IPS-NIHi11 (cell line): ENCODE results near the gene ZNF853.
A peak's percentile ranks its signal among the peaks of the same experiment; 100 is the strongest.
"Not testable (repeated sequence)": the region's sequence is repeated elsewhere in the genome, so short reads cannot be mapped to it uniquely, and the experiment has no call there.

Source experiments
- DNase-seq: peaks from one replicate; pipeline ENCODE4 v3.0.0; 2012; ENCODE audit warnings: mixed read lengths, low spot score

The ZNF853 gene

DNA sequence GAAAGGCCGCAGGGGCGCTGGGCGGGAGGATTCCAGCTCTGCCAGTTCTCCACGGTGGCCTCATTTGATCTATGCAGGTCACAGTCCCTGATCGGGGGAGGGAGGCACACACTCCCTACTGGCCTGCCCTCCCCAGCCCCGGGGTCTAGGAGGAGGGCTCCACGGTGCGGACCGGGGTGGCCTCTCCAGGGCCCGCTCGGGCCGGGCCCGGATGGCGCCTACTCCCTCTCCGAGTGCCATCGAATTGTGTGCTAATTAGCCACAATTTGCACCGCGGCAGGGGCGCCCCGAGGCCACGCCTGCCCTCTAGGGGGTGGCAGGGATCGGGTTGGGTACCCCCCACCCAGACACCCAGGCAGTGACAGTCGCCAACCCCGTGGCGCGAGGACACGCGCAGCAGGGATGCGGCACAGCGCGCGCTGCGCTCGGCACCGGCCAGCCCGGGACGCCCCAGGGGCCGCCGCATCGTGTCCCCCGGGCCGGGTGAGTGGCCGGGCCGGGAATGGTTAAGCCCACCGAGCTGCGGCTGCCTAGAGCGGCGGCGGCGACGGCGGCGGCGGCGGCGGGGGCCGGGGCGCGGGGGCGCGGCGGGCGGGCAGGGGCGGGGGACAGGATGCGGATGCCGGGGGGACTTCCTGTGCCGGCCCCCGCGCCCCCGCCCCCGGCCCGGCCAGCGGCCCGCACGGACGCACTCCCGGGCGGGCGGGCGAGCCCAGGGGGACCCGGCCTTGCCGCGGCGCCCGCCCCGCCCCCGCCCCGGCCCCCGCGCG is at the start of gene ZNF853:
TSS of gene ZNF853 (plus strand) at position 658 of the 770 bp plus-strand sequence. CDS start 565 bp downstream, outside the sequence.
- DNase-seq = peak; percentile 83

DNA sequence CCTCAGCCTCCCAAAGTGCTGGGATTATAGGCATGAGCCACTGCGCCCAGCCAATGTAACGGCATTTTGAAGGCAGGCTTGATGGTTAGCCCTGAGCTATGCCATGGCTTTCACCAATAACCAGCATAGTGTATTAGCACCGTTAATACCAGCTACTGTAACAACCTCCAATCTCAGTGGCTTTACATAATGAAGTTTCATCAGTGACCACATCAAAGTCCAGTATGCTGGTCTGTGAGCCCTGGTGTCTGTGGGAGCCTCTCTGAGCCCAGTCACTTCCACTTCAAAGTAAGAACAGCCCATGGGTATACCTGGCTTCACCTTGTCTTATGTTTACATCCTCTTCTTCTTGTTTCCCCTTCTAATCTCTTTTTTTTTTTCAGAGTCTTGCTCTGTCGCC is 49.8 kb upstream of the ZNF853 start:
- DNase-seq = no peak

DNA sequence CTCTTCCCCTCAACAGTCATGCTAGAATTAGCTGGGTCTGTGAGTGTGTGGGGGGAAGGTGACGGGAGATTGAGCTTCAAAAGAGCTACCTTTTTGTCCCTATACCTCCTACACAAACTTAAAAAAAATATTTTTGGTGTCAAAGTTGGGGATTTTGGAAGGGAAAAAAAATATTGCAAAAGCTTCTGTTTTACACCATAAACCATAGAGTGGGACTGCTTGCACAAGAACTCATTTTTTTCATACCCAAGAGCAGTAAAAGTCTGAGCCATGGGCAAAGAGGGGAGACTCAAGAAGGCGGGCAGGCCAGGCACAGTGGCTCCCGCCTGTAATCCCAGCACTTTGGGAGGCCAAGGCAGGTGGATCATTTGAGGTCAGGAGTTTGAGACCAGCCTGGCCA is 47.5 kb upstream of the ZNF853 start:
- DNase-seq = no peak

DNA sequence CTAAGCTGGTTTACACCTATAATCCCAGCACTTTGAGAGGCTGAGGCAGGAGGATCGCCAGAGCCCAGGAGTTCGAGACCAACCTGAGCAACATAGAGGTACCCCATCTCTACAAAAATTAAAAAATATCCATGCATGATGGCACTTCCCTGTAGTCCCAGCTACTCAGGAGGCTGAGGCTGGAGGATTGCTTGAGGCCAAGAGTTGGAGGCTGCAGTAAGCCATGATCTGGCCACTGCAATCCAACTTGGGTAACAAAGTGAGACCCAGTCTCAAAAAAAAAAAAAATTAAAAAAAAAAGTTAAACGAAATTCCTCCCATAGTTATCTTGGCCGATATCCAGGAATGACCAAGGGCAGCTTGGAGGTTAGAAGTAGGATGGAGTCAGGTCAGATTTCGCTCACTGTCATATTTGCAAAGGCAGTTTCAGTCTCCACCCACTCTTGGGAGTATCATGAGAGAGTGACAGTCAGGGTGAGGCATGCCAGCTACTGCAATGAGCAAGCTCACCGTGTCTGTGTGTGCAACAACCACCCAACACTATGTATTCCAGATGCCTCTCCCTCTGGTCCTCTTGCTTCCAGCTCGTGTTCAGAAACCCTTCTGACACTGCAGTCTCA is 44.1 kb upstream of the ZNF853 start:
- no peak for DNase-seq

DNA sequence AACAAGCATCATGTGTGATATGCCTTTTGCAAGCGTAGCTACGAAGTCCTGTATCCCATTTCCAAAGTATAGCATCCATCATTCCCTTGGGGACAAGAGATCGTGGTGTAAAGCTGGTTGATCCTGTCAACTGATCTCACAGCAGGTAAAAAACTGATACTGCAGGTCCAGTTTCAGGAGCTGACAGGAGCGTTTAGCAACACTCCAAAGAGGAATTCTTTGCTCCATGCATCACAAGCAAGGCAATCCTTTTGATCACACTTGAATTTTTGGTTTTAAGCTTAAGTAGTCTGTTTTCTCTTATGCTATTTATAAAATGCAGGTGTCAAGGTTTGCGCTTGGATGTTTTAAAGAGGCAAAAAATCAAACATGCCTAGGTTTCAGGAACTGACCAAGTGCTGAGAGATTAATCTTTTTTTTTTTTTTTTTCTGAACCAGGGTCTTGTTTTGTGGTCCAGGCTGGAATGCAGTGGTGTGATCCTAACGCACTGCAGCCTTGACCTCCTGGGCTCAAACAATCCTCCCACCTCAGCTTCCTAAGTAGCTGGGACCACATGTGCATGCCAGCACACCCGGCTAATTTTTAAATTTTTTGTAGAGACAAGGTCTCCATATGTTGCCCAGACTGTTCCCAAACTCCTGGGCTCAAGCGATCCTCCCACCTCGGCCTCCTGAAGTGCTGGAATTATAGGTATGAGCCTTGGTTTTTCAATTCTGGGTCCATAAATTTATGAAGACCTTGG is 40.0 kb upstream of the ZNF853 start:
- DNase-seq = no peak

DNA sequence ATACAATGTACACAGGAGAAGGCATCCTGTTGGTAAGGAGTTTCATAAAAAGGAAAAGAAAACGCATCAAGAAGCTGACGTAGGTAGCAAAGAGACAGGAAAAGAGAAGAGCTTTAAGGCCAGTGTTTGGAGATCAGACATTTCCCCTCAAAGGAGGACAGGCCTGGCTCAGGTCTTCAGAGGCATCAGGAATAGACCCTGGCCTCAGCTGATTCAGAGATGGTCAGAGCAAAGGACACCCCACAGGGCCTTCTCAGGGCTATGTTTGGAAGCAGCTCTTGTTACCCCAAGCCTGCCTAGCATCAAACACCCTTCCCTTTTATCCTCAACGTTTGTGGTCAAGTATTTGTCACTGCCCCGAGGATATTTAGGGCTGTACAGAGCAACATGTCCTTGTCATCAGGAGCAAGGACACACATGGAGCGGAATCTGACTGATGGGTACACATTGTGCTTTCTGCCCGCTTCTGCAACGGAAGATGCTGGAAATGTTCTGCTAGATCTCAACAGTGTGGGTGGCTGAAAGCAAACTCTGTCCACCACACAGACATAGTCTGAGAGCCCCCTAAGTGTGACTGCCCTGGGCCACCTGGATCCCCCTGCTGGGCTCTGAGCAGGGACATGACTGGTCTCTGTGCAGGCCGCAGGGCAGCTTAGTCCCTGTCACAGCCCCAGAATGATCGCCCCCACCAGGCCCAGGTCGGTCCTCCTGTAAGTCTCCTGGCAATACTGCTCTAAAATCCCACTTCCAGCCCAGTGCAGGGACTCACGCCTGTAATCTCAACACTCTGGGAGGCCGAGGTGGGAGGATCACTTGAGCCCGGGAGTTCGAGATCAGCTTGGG is 39.2 kb upstream of the ZNF853 start:
- peak; percentile 30 for DNase-seq

DNA sequence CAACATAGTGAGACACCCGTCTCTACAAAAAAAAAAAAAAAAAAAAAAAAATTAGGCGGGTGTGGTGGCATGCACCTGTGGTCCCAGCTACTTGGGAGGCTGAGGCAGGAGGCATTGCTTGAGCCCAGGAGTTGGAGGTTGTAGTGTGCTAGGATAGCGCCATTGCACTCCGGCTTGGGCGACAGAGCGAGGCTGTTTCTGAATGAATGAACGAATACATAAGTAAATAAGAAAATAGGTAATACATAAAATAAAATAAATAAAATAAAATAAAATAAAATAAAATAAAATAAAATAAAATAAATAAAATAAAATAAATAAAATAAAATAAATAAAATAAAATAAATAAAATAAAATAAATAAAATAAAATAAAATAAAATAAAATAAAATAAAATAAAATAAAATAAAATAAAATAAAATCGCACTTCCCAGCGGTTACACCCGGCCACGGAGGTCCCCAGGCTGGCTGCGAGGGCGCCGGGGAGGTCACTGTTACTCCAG is 38.5 kb upstream of the ZNF853 start:
- DNase-seq = not testable (repeated sequence)

DNA sequence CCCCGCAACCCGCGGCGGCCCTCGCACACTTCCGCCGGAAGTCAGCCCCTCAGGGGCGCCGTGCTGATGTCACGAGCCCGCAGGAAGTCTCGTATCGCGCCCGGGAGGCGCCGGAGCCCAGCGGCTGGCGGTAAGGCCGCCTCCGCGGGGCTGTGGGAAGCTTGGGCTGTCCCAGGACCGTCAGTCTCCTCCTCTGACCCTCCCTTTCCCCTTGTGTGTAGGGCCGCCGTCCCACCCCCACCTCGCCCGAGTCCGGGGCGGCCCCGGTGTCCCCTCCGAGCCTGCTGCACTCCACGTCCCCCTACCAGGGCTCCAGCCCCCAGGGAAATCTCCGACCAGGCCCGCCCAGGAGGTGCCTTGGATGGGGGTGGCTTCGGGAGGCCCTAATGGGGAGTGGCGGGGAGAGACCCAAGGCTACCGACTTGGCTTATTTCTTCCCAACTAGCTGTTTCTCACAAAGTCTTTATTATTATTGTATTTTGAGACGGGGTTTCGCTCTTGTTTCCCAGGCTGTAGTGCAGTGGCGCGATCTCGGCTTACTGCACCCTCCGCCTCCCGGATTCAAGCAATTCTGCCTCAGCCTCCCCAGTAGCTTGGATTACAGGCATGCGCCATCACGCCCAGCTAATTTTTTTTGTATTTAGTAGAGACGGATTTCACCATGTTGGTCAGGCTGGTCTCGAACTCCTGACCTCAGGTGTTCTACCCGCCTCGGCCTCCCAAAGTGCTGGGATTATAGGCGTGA is 37.9 kb upstream of the ZNF853 start, which contains the start of gene ZDHHC4:
TSS of gene ZDHHC4 (plus strand) at position 86 of the 745 bp plus-strand sequence. CDS start 3,108 bp downstream, outside the sequence.
- peak; percentile 98 for DNase-seq

DNA sequence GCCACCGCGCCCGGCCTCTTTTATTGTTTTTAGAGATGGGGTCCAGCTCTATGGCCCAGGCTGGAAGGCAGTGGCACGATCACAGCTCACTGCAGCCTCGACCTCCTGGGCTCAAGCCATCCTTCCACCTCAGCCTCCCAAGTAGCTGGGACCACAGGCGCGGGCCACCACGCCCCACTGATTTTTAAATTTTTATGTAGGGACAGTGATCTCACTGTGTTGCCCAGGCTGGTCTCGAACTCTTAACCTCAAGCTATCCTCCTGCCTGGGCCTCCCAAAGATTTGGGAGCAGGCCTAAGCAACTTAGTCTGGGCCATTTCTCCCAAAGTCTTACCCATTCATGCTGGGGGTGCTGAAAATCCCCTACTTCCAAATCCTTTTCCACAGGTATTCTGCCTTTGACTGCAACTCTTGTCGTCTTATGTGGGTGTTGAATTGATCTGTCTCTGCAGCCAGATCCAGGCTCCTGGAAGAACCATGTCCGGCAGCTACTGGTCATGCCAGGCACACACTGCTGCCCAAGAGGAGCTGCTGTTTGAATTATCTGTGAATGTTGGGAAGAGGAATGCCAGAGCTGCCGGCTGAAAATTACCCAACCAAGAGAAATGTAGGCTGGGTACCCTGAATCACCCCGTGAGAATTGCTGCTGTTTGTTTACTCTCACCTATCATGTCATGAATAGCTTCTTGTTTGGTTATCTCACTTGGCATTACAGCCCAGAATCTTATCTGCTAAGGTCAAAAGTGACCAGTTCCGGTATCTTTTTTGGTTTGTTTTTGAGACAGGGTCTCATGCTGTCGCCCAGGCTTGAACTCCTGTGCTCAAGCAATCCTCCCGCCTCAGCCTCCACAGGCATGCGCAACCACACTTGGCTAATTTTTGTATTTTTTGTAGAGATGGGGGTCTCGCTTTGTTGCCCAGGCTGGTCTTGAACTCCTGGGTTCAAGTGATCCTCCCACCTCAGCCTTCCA is 37.0 kb upstream of the ZNF853 start:
- DNase-seq = no peak

DNA sequence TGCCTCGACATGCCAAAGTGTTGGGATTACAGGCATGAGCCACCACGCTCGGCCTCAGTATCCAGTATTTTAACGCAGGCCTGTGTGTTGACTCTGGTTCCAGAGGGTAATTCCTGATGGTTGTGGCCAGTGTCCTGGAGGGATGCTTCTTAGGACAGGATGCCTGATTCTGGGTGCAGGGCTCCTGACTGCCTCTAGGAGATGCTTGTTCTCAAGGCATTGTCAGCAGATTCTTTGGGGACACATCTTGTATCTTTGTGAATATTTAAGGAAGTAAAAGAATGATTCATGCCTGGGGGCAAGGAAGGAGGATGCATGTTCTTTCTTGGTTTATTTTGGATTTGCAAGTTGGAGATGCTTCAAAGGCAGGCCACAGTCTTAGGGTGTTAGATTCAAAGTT is 36.0 kb upstream of the ZNF853 start:
- DNase-seq = no peak

DNA sequence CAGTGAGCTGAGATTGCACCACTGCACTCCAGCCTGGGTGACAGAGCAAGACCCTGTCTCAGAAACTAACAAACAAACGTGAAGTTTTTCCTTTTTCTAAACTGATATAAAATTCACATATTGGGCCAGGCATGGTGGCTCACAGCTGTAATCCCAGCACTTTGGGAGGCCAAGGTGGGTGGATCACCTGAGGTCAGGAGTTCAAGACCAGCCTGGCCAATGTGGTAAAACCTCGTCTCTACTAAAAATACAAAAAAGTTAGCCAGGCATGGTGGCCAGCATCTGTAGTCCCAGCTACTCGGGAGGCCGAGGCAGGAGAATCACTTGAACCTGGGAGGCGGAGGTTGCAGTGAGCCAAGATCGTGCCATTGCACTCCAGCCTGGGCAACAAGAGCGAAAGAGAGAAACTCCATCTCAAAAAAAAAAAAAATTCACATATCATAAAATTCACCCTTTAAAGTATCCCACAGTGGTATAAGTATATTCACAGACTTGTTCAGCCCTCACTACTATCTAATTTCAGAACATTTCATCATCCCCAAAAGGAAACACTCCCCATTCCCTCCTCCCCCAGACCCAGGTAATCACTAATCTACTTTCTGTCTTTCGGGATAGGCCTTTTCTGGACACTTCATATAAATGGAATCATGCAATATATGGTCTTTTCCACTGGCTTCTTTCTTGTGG is 29.5 kb upstream of the ZNF853 start:
- not testable (repeated sequence) for DNase-seq

DNA sequence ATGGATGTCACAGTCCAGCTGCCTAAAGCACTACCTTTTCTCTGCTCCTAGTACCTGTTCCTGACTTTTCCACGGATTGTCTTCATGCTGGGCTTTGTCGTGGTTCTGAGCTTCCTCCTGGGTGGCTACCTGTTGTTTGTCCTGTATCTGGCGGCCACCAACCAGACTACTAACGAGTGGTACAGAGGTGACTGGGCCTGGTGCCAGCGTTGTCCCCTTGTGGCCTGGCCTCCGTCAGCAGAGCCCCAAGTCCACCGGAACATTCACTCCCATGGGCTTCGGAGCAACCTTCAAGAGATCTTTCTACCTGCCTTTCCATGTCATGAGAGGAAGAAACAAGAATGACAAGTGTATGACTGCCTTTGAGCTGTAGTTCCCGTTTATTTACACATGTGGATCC is 26.8 kb upstream of the ZNF853 start:
- DNase-seq = no peak

DNA sequence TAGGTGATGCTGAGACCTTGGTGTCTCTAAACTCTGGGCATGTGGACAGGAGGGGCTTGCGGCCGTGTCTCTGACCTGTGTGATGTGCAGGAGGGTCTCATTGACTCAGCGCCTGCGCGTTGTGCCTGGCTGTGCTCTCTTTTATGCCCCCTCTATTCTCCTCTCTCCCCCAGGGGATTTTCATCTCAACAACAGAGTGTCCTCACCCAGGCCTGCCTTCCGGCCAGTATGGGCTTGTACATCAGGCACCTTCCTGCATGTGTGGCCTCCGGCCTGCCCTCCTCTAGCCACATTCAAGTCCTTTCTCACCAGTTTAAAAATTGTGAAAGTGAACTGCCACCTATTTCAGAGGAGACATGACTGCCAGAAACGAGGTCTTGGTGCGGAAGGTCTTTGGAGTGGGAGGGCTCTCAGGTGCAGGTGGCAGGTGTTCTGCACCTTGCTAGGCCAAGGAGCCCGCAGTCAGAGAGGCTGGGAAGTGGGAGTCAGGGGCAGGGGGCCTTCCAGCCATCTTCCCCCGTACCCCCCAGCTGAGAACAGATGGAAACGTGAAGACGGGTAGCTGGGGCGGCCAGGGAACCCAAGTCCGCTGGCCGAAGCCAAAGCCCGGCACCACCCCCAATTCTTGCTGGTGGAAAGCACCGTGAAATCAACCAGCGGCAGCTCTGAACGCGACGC is 26.1 kb upstream of the ZNF853 start:
- DNase-seq = no peak

DNA sequence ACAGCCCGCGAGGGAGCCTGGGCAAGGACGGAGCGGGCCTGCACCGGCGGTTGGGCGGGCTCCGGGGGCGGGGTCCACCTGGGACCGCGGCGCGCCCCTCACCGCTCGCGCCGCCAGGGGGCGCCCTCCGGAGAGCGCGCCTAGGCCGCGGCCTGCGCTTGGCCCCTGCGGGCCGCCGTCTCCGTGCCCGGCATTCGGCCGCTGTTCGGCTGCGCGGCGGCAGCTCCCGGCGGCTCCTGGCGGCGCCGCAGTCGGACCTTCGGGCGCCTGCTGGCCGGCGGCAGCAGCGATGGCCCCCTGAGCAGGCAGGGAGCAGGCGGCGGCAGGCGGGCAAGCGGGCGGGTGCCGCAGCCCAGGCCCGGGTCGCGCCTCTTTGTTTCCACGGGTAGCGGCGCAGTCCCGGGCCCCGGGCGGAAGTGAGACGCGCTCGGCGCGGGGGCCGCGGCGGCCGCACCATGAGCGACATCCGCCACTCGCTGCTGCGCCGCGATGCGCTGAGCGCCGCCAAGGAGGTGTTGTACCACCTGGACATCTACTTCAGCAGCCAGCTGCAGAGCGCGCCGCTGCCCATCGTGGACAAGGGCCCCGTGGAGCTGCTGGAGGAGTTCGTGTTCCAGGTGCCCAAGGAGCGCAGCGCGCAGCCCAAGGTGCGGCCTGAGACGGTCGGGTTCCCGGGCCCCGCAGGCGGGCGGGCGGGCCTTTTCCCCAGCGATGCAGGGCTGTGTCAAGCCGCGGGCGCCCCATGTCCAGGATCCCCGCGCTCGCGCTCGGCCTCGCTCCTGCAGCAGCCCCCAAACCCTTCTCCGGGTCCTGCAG is 25.4 kb upstream of the ZNF853 start, which contains the start of gene INTS15:
TSS of gene INTS15 (plus strand) at position 193 of the 816 bp plus-strand sequence. CDS start at position 456, 263 bp downstream.
- peak; percentile 97 for DNase-seq

DNA sequence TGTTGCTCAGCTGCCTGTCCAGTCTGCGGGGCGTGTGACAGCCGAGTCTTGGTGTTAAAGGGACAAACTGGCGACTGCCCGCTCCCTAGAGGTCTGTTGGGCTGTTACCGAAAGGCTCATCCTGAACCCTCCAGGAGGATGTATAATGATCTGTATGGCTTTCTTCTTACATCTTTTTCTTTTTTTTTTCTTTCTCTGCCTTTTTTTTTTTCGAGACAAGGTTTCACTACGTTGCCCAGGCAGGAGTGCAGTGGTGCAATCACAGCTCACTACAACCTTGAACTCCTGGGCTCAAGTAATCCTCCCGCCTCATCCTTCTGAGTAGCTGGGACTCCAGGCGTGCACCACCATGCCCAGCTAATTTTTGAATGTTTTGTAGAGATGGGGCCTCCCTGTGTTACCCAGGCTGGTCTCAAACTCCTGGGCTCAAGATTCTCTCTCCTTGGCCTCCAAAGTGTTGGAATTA is 24.7 kb upstream of the ZNF853 start:
- no peak for DNase-seq

DNA sequence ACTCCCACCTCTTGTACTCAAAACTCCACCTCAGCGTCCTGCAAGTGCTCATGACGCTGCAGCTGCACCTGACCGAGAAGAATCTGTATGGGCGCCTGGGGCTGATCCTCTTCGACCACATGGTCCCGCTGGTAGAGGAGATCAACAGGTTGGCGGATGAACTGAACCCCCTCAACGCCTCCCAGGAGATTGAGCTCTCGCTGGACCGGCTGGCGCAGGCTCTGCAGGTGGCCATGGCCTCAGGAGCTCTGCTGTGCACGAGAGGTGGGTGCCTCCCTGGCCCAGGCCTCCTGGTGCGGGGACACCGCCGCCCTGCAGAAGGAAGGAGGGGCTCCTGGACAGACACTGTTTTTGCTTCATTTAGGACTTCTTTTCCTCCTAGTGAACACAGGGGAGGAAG is 15.3 kb upstream of the ZNF853 start:
- DNase-seq = no peak

DNA sequence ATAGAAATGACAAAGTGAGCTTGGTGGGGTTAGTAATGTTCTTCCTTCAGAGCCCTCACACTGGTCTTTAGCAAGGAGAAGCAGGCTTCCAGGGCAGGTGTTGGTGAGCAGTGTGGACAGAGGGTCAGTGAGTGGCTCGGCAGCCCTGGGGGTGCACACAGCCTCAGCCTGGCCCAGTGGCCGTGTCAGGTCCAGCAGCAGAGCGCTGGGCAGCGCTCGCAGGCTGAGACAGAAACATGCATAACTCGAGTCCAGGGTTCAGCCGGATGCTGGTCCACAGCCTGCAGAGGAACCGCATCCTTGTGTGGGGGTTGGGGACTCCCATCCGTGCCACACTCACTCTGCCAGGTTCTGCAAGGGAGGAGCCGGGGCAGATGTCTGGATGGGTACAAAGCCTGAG is 11.0 kb upstream of the ZNF853 start:
- DNase-seq = no peak
